Measurements from ENCODE around the gene NCMAP. TPM values are rescaled to one million over a fixed set of nuclear protein-coding genes. Genes with fewer than 3 reads are reported as not detected.

Gene NCMAP
- total and polyA plus RNA-seq, 7 experiments from 2014 or later, result 0.10 to 0.13 (median 0.12) TPM; not detected in 4

- peaks cover 0 to 4% of the 10 kb centered on the region in 2 donors for H3K4me1 ChIP-seq (ENCODE audit: control insufficient read depth in 2 of 2, insufficient read depth in 2 of 2, low read length in 2 of 2)
- no peak overlapping the region for H3K27ac ChIP-seq (ENCODE audit: low read depth, low read length)
- H3K4me3 Mint-ChIP-seq, result no peak overlapping the region
- H3K36me3 Mint-ChIP-seq, result no peaks in the 10 kb centered on the region
- H3K27ac Mint-ChIP-seq, result no peak overlapping the region
- ATAC-seq (no peak), DNase-seq (no peak)
- H3K4me3 ChIP-seq (ENCODE audit: low read length), result no peak overlapping the region
- H3K9me3 ChIP-seq (ENCODE audit: control insufficient read depth in 2 of 3, low read length in 3 of 3), result no peaks in the 10 kb centered on the region
- ChIA-PET CTCF (interaction anchor here (0.6 to 1.7 kb wide), 2 partner anchors 44 to 107 kb away, joined by 3 to 4 read pairs; no protein-coding TSS in a partner anchor), POLR2A (interaction anchor here (0.6 kb wide), 1 partner anchor 316 kb away, joined by 3 read pairs; no protein-coding TSS in a partner anchor)
- no peaks in the 10 kb centered on the region for H3K36me3 ChIP-seq (ENCODE audit: control insufficient read depth in 2 of 3, insufficient read depth in 3 of 3, low read length in 3 of 3)
- peaks cover 0 to 15% (median 6%) of the 10 kb centered on the region in 5 donors for H3K27me3 Mint-ChIP-seq
- H3K27me3 ChIP-seq (ENCODE audit: control insufficient read depth in 2 of 2, insufficient read depth in 2 of 2, low read length in 2 of 2), result no peaks in the 10 kb centered on the region
- intact Hi-C loops (cut with micrococcal nuclease), result no loop called here
- peaks cover 0 to 7% (median 5%) of the 10 kb centered on the region in 7 donors for H3K4me1 Mint-ChIP-seq
- peaks cover 0 to 1% (median 0%) of the 10 kb centered on the region in 11 donors for H3K9me3 Mint-ChIP-seq
Measured at GRCh38 chr1:24591781-24592180, 35.9 kb downstream of the NCMAP start.

- no peaks in the 10 kb centered on the region for H3K9me3 ChIP-seq (ENCODE audit: control insufficient read depth in 2 of 3, low read length in 3 of 3)
- no peak overlapping the region for H3K27ac ChIP-seq (ENCODE audit: low read depth, low read length)
- H3K27me3 ChIP-seq (ENCODE audit: control insufficient read depth in 2 of 2, insufficient read depth in 2 of 2, low read length in 2 of 2), result no peaks in the 10 kb centered on the region
- H3K36me3 ChIP-seq (ENCODE audit: control insufficient read depth in 2 of 3, insufficient read depth in 3 of 3, low read length in 3 of 3), result no peaks in the 10 kb centered on the region
- H3K9me3 Mint-ChIP-seq, result peaks cover 0 to 1% (median 0%) of the 10 kb centered on the region in 11 donors
- ChIA-PET CTCF (no interaction called here), POLR2A (no interaction called here)
- H3K4me3 Mint-ChIP-seq, result no peak overlapping the region
- peaks cover 0 to 15% (median 6%) of the 10 kb centered on the region in 5 donors for H3K27me3 Mint-ChIP-seq
- intact Hi-C loops (cut with micrococcal nuclease), result no loop called here
- H3K36me3 Mint-ChIP-seq, result no peaks in the 10 kb centered on the region
- no peak for ATAC-seq
- H3K4me3 ChIP-seq (ENCODE audit: low read length), result no peak overlapping the region
- no peak overlapping the region for H3K27ac Mint-ChIP-seq
- DNase-seq, result no peak
- no peaks in the 10 kb centered on the region for H3K4me1 Mint-ChIP-seq
- H3K4me1 ChIP-seq (ENCODE audit: control insufficient read depth in 2 of 2, insufficient read depth in 2 of 2, low read length in 2 of 2), result no peaks in the 10 kb centered on the region
Measured at GRCh38 chr1:24594328-24594598, 38.4 kb downstream of the NCMAP start.

- H3K4me1 Mint-ChIP-seq, result no peaks in the 10 kb centered on the region
- CTCF ChIA-PET, result interaction anchor here (0.6 to 1.6 kb wide), 2 partner anchors 8 to 61 kb away, joined by 3 to 4 read pairs; no protein-coding TSS in a partner anchor
- H3K4me3 Mint-ChIP-seq, result no peak overlapping the region
- H3K9me3 Mint-ChIP-seq, result peaks cover 0 to 1% (median 0%) of the 10 kb centered on the region in 11 donors
- peaks cover 0 to 17% (median 6%) of the 10 kb centered on the region in 5 donors for H3K27me3 Mint-ChIP-seq
- no peaks in the 10 kb centered on the region for H3K9me3 ChIP-seq (ENCODE audit: control insufficient read depth in 2 of 3, low read length in 3 of 3)
- H3K36me3 Mint-ChIP-seq, result no peaks in the 10 kb centered on the region
- no peaks in the 10 kb centered on the region for H3K36me3 ChIP-seq (ENCODE audit: control insufficient read depth in 2 of 3, insufficient read depth in 3 of 3, low read length in 3 of 3)
- H3K27ac Mint-ChIP-seq, result no peak overlapping the region
- ATAC-seq, result no peak
- H3K4me3 ChIP-seq (ENCODE audit: low read length), result no peak overlapping the region
- H3K27me3 ChIP-seq (ENCODE audit: control insufficient read depth in 2 of 2, insufficient read depth in 2 of 2, low read length in 2 of 2), result no peaks in the 10 kb centered on the region
- POLR2A ChIA-PET, result interaction anchor here (0.6 to 0.7 kb wide), 2 partner anchors 25 to 111 kb away, joined by 3 read pairs; no protein-coding TSS in a partner anchor
- DNase-seq, result no peak
- intact Hi-C loops (cut with micrococcal nuclease), result no loop called here
- no peaks in the 10 kb centered on the region for H3K4me1 ChIP-seq (ENCODE audit: control insufficient read depth in 2 of 2, insufficient read depth in 2 of 2, low read length in 2 of 2)
- H3K27ac ChIP-seq (ENCODE audit: low read depth, low read length), result no peak overlapping the region
Measured at GRCh38 chr1:24596401-24596880, 40.6 kb downstream of the NCMAP start.

GRCh38 chr1:24599265-24599664, 43.4 kb downstream of the NCMAP start:
- intact Hi-C loops (cut with micrococcal nuclease), result no loop called here
- no peak overlapping the region for H3K27ac ChIP-seq (ENCODE audit: low read depth, low read length)
- no peaks in the 10 kb centered on the region for H3K4me1 ChIP-seq (ENCODE audit: control insufficient read depth in 2 of 2, insufficient read depth in 2 of 2, low read length in 2 of 2)
- no peaks in the 10 kb centered on the region for H3K36me3 Mint-ChIP-seq
- no peak for DNase-seq
- H3K36me3 ChIP-seq (ENCODE audit: control insufficient read depth in 2 of 3, insufficient read depth in 3 of 3, low read length in 3 of 3), result no peaks in the 10 kb centered on the region
- peaks cover 0 to 19% (median 6%) of the 10 kb centered on the region in 5 donors for H3K27me3 Mint-ChIP-seq
- POLR2A ChIA-PET, result no interaction called here
- peaks cover 0 to 1% (median 0%) of the 10 kb centered on the region in 11 donors for H3K9me3 Mint-ChIP-seq
- no peak overlapping the region for H3K4me3 Mint-ChIP-seq
- CTCF ChIA-PET, result interaction anchor here (0.6 to 0.7 kb wide), 2 partner anchors 11 to 204 kb away, joined by 3 to 5 read pairs; no protein-coding TSS in a partner anchor
- H3K4me1 Mint-ChIP-seq, result peaks cover 0 to 2% (median 0%) of the 10 kb centered on the region in 7 donors
- H3K4me3 ChIP-seq (ENCODE audit: low read length), result no peak overlapping the region
- no peak for ATAC-seq
- no peak overlapping the region for H3K27ac Mint-ChIP-seq
- H3K9me3 ChIP-seq (ENCODE audit: control insufficient read depth in 2 of 3, low read length in 3 of 3), result no peaks in the 10 kb centered on the region
- no peaks in the 10 kb centered on the region for H3K27me3 ChIP-seq (ENCODE audit: control insufficient read depth in 2 of 2, insufficient read depth in 2 of 2, low read length in 2 of 2)

- H3K9me3 ChIP-seq (ENCODE audit: control insufficient read depth in 2 of 3, low read length in 3 of 3), result no peaks in the 10 kb centered on the region
- no peaks in the 10 kb centered on the region for H3K36me3 ChIP-seq (ENCODE audit: control insufficient read depth in 2 of 3, insufficient read depth in 3 of 3, low read length in 3 of 3)
- DNase-seq, result no peak
- no peak overlapping the region for H3K4me3 ChIP-seq (ENCODE audit: low read length)
- no peaks in the 10 kb centered on the region for H3K27me3 ChIP-seq (ENCODE audit: control insufficient read depth in 2 of 2, insufficient read depth in 2 of 2, low read length in 2 of 2)
- no peak overlapping the region for H3K27ac ChIP-seq (ENCODE audit: low read depth, low read length)
- ChIA-PET POLR2A (no interaction called here), CTCF (no interaction called here)
- intact Hi-C loops (cut with micrococcal nuclease), result no loop called here
- no peak overlapping the region for H3K27ac Mint-ChIP-seq
- no peak overlapping the region for H3K4me3 Mint-ChIP-seq
- no peaks in the 10 kb centered on the region for H3K4me1 ChIP-seq (ENCODE audit: control insufficient read depth in 2 of 2, insufficient read depth in 2 of 2, low read length in 2 of 2)
- ATAC-seq, result no peak
- peaks cover 0 to 1% (median 0%) of the 10 kb centered on the region in 11 donors for H3K9me3 Mint-ChIP-seq
- H3K36me3 Mint-ChIP-seq, result no peaks in the 10 kb centered on the region
- H3K4me1 Mint-ChIP-seq, result peaks cover 0 to 2% (median 0%) of the 10 kb centered on the region in 7 donors
- peaks cover 0 to 14% (median 6%) of the 10 kb centered on the region in 5 donors for H3K27me3 Mint-ChIP-seq
Measured at GRCh38 chr1:24600551-24600950, 44.7 kb downstream of the NCMAP start.

- no peaks in the 10 kb centered on the region for H3K36me3 Mint-ChIP-seq
- H3K27me3 Mint-ChIP-seq, result peaks cover 0 to 28% (median 0%) of the 10 kb centered on the region in 5 donors
- Histone ChIP-seq H3K27me3 (ENCODE audit: control insufficient read depth in 2 of 2, insufficient read depth in 2 of 2, low read length in 2 of 2) (no peaks in the 10 kb centered on the region), H3K36me3 (ENCODE audit: control insufficient read depth in 2 of 3, insufficient read depth in 3 of 3, low read length in 3 of 3) (no peaks in the 10 kb centered on the region), H3K27ac (ENCODE audit: low read depth, low read length) (no peak overlapping the region), H3K9me3 (ENCODE audit: control insufficient read depth in 2 of 3, low read length in 3 of 3) (no peaks in the 10 kb centered on the region), H3K4me1 (ENCODE audit: control insufficient read depth in 2 of 2, insufficient read depth in 2 of 2, low read length in 2 of 2) (no peaks in the 10 kb centered on the region), H3K4me3 (ENCODE audit: low read length) (no peak overlapping the region)
- H3K27ac Mint-ChIP-seq, result no peak overlapping the region
- H3K4me1 Mint-ChIP-seq, result peaks cover 0 to 2% (median 0%) of the 10 kb centered on the region in 7 donors
- H3K4me3 Mint-ChIP-seq, result no peak overlapping the region
- intact Hi-C loops (cut with micrococcal nuclease), result no loop called here
- ChIA-PET CTCF (no interaction called here), POLR2A (interaction anchor here (0.6 kb wide), 1 partner anchor 307 kb away, joined by 3 read pairs; no protein-coding TSS in a partner anchor)
- DNase-seq (no peak), ATAC-seq (no peak)
- H3K9me3 Mint-ChIP-seq, result no peaks in the 10 kb centered on the region
Measured at GRCh38 chr1:24605534-24606295, 49.8 kb downstream of the NCMAP start.

- ChIA-PET CTCF (no interaction called here), POLR2A (no interaction called here)
- Mint-ChIP-seq H3K27ac (no peak overlapping the region), H3K27me3 (peaks cover 0 to 33% (median 0%) of the 10 kb centered on the region in 5 donors), H3K9me3 (no peaks in the 10 kb centered on the region), H3K4me3 (no peak overlapping the region), H3K36me3 (no peaks in the 10 kb centered on the region), H3K4me1 (peaks cover 0 to 2% (median 0%) of the 10 kb centered on the region in 7 donors)
- no peaks in the 10 kb centered on the region for H3K9me3 ChIP-seq (ENCODE audit: control insufficient read depth in 2 of 3, low read length in 3 of 3)
- no peak overlapping the region for H3K4me3 ChIP-seq (ENCODE audit: low read length)
- DNase-seq (no peak), ATAC-seq (no peak)
- no peak overlapping the region for H3K27ac ChIP-seq (ENCODE audit: low read depth, low read length)
- no peaks in the 10 kb centered on the region for H3K36me3 ChIP-seq (ENCODE audit: control insufficient read depth in 2 of 3, insufficient read depth in 3 of 3, low read length in 3 of 3)
- intact Hi-C loops (cut with micrococcal nuclease), result no loop called here
- H3K27me3 ChIP-seq (ENCODE audit: control insufficient read depth in 2 of 2, insufficient read depth in 2 of 2, low read length in 2 of 2), result no peaks in the 10 kb centered on the region
- H3K4me1 ChIP-seq (ENCODE audit: control insufficient read depth in 2 of 2, insufficient read depth in 2 of 2, low read length in 2 of 2), result no peaks in the 10 kb centered on the region
Measured at GRCh38 chr1:24606296-24606605, 50.4 kb downstream of the NCMAP start.
